ENCODE measurements around the gene ZNF568. TPM values are rescaled to one million over a fixed set of nuclear protein-coding genes. Genes with fewer than 3 reads are reported as not detected.

Gene ZNF568
- total RNA-seq, 4 donors from 2014 or later, result 2.4 to 34.0 (median 15.5) TPM

GRCh38 chr19:36997152-36997842, 81.2 kb downstream of the ZNF568 start:
- Histone ChIP-seq H3K4me3 (no peak overlapping the region), H3K36me3 (peaks cover 0 to 3% of the 10 kb centered on the region in 2 donors), H3K4me1 (no peaks in the 10 kb centered on the region), H3K27ac (no peak overlapping the region), H3K27me3 (no peaks in the 10 kb centered on the region), H3K9me3 (peaks cover 0 to 39% of the 10 kb centered on the region in 2 donors)
- intact Hi-C loops (cut with DNase I; ENCODE audit: low total_unique reads), result no loop called here
- TF ChIP-seq POLR2A (IDR thresholded peaks at IDR 0.05) (no peak), CTCF (IDR thresholded peaks at IDR 0.05) (no peak)
- DNase-seq, result no peak

GRCh38 chr19:36997843-36998235, 81.7 kb downstream of the ZNF568 start:
- TF ChIP-seq POLR2A (IDR thresholded peaks at IDR 0.05), result no peak
- no peak for TF ChIP-seq CTCF (IDR thresholded peaks at IDR 0.05)
- Histone ChIP-seq H3K27me3 (no peaks in the 10 kb centered on the region), H3K9me3 (peaks cover 0 to 37% of the 10 kb centered on the region in 2 donors), H3K36me3 (peaks cover 0 to 3% of the 10 kb centered on the region in 2 donors), H3K4me1 (no peaks in the 10 kb centered on the region), H3K4me3 (no peak overlapping the region), H3K27ac (no peak overlapping the region)
- DNase-seq, result no peak
- intact Hi-C loops (cut with DNase I; ENCODE audit: low total_unique reads), result no loop called here

GRCh38 chr19:36999313-36999712, 83.2 kb downstream of the ZNF568 start:
- Histone ChIP-seq H3K4me1 (no peaks in the 10 kb centered on the region), H3K9me3 (peaks cover 0 to 26% of the 10 kb centered on the region in 2 donors), H3K36me3 (peaks cover 0 to 3% of the 10 kb centered on the region in 2 donors), H3K27me3 (no peaks in the 10 kb centered on the region), H3K4me3 (no peak overlapping the region), H3K27ac (no peak overlapping the region)
- TF ChIP-seq POLR2A (IDR thresholded peaks at IDR 0.05), result no peak
- no peak for TF ChIP-seq CTCF (IDR thresholded peaks at IDR 0.05)
- DNase-seq, result no peak
- intact Hi-C loops (cut with DNase I; ENCODE audit: low total_unique reads), result no loop called here

GRCh38 chr19:37007587-37008220, 91.6 kb downstream of the ZNF568 start:
- peak in 1 of 2 donors; percentile 23 for DNase-seq
- Histone ChIP-seq H3K9me3 (peaks cover 0 to 4% of the 10 kb centered on the region in 2 donors), H3K27ac (no peak overlapping the region), H3K4me3 (peak overlapping the region; percentile 16 to 28), H3K4me1 (no peaks in the 10 kb centered on the region), H3K36me3 (no peaks in the 10 kb centered on the region), H3K27me3 (no peaks in the 10 kb centered on the region)
- intact Hi-C loops (cut with DNase I; ENCODE audit: low total_unique reads), result no loop called here
- TF ChIP-seq CTCF (IDR thresholded peaks at IDR 0.05), result no peak
- no peak for TF ChIP-seq POLR2A (IDR thresholded peaks at IDR 0.05)

GRCh38 chr19:37009871-37010270, 93.7 kb downstream of the ZNF568 start:
- no peak for DNase-seq
- H3K27ac ChIP-seq, result no peak overlapping the region
- peaks cover 0 to 2% of the 10 kb centered on the region in 2 donors for H3K9me3 ChIP-seq
- no peaks in the 10 kb centered on the region for H3K4me1 ChIP-seq
- H3K36me3 ChIP-seq, result no peaks in the 10 kb centered on the region
- no peak overlapping the region for H3K4me3 ChIP-seq
- intact Hi-C loops (cut with DNase I; ENCODE audit: low total_unique reads), result no loop called here
- H3K27me3 ChIP-seq, result no peaks in the 10 kb centered on the region
- TF ChIP-seq POLR2A (IDR thresholded peaks at IDR 0.05) (no peak), CTCF (IDR thresholded peaks at IDR 0.05) (no peak)

All from uterus (tissue), 4 donors.